Karpas-422 (cell line): ENCODE measurements around the gene IL31RA. TPM values are rescaled to one million over a fixed set of nuclear protein-coding genes. Genes with fewer than 3 reads are reported as not detected.

ENCODE experiments used
- DNase-seq: peaks from one replicate; pipeline ENCODE4 v3.0.0-alpha.2; 2015
- H2AFZ ChIP-seq: fragments of 200-600 bp; sonication (generic); 2 replicates; pipeline ENCODE4 v1.6.1; 2014; ENCODE audit warnings: antibody characterized with exemption, low read length, mixed read lengths
- H3K27ac ChIP-seq: fragments of 200-600 bp; sonication (generic); 2 replicates; pipeline ENCODE4 v1.5.1; 2014; ENCODE audit warnings: mild to moderate bottlenecking, low read length, moderate library complexity
- H3K27me3 ChIP-seq: fragments of 200-600 bp; sonication (generic); 2 replicates; pipeline ENCODE4 v1.6.1; 2014; ENCODE audit warnings: low read length, mixed read lengths
- H3K36me3 ChIP-seq: fragments of 200-600 bp; sonication (generic); 2 replicates; pipeline ENCODE4 v1.6.1; 2014; ENCODE audit warnings: low read length, mixed read lengths; ENCODE audit not compliant: insufficient read depth
- H3K4me1 ChIP-seq: fragments of 200-600 bp; sonication (generic); 2 replicates; pipeline ENCODE4 v1.6.1; 2014; ENCODE audit warnings: mild to moderate bottlenecking, low read length, mixed read lengths
- H3K4me2 ChIP-seq: fragments of 200-600 bp; sonication (generic); 2 replicates; pipeline ENCODE4 v1.6.1; 2014; ENCODE audit warnings: low read length, low read depth, mild to moderate bottlenecking; ENCODE audit not compliant: poor library complexity, severe bottlenecking
- H3K4me3 ChIP-seq: fragments of 200-600 bp; sonication (generic); 2 replicates; pipeline ENCODE4 v1.5.1; 2014; ENCODE audit warnings: mild to moderate bottlenecking, antibody characterized with exemption, low read length, mixed read lengths
- H3K79me2 ChIP-seq: fragments of 200-600 bp; sonication (generic); 2 replicates; pipeline ENCODE4 v1.6.1; 2014; ENCODE audit warnings: mild to moderate bottlenecking, low read length, mixed read lengths
- H3K9ac ChIP-seq: fragments of 200-600 bp; sonication (generic); 2 replicates; pipeline ENCODE4 v1.6.0; 2014; ENCODE audit warnings: low read length
- H3K9me2 ChIP-seq: fragments of 200-600 bp; sonication (generic), shearing (Covaris generic); replicated peaks from 2 replicates; pipeline ENCODE4 v1.6.0; 2014; ENCODE audit warnings: mild to moderate bottlenecking, low read length, moderate library complexity; ENCODE audit not compliant: insufficient read depth
- H3K9me3 ChIP-seq: fragments of 300-700, 200-600 bp; sonication (generic); 2 replicates; pipeline ENCODE4 v1.6.1; 2014; ENCODE audit warnings: low read length, mixed read lengths
- H4K20me1 ChIP-seq: fragments of 200-600 bp; sonication (generic); 2 replicates; pipeline ENCODE4 v1.6.1; 2014; ENCODE audit warnings: mild to moderate bottlenecking, antibody characterized with exemption, low read length, low read depth; ENCODE audit not compliant: insufficient read depth
- total RNA-seq: library from RNA; depleted of rRNA; stranded (reverse); fragments of >200 nt; shearing (Covaris generic); gene quantifications from 2 replicates; pipeline ENCODE4 v1.2.3, GENCODE V29; 2014; ENCODE audit warnings: low replicate concordance

Gene IL31RA
- total RNA-seq, 1 experiment from 2014 or later, result not detected

GRCh38 chr5:55829956-55830355, 21.2 kb upstream of the IL31RA start:
- no peaks in the 10 kb centered on the region for H3K79me2 ChIP-seq
- H3K9ac ChIP-seq, result no peak overlapping the region
- H3K9me2 ChIP-seq, result no peaks in the 10 kb centered on the region
- H3K4me3 ChIP-seq, result no peak overlapping the region
- H3K9me3 ChIP-seq, result no peaks in the 10 kb centered on the region
- no peaks in the 10 kb centered on the region for H3K27me3 ChIP-seq
- no peaks in the 10 kb centered on the region for H4K20me1 ChIP-seq
- no peak overlapping the region for H3K4me2 ChIP-seq
- H3K36me3 ChIP-seq, result no peaks in the 10 kb centered on the region
- H2AFZ ChIP-seq, result no peak overlapping the region
- DNase-seq, result no peak
- H3K27ac ChIP-seq, result no peak overlapping the region
- no peaks in the 10 kb centered on the region for H3K4me1 ChIP-seq

GRCh38 chr5:55832446-55832845, 18.7 kb upstream of the IL31RA start:
- 0 out of 2 replicates have a peak, but pooled peaks cover 3% of the 10 kb centered on the region for H3K27me3 ChIP-seq
- H3K27ac ChIP-seq, result no peak overlapping the region
- no peaks in the 10 kb centered on the region for H3K36me3 ChIP-seq
- no peaks in the 10 kb centered on the region for H4K20me1 ChIP-seq
- H3K79me2 ChIP-seq, result no peaks in the 10 kb centered on the region
- no peak overlapping the region for H3K4me2 ChIP-seq
- H3K9me3 ChIP-seq, result no peaks in the 10 kb centered on the region
- no peak for DNase-seq
- H3K9ac ChIP-seq, result no peak overlapping the region
- H3K4me1 ChIP-seq, result no peaks in the 10 kb centered on the region
- H3K4me3 ChIP-seq, result no peak overlapping the region
- H3K9me2 ChIP-seq, result no peaks in the 10 kb centered on the region
- no peak overlapping the region for H2AFZ ChIP-seq

GRCh38 chr5:55836191-55836590, 15.0 kb upstream of the IL31RA start:
- 0 out of 2 replicates have a peak, but pooled peaks cover 3% of the 10 kb centered on the region for H3K27me3 ChIP-seq
- H3K9me3 ChIP-seq, result no peaks in the 10 kb centered on the region
- no peaks in the 10 kb centered on the region for H3K36me3 ChIP-seq
- no peak overlapping the region for H3K4me3 ChIP-seq
- H3K27ac ChIP-seq, result no peak overlapping the region
- H2AFZ ChIP-seq, result no peak overlapping the region
- no peak for DNase-seq
- H3K4me2 ChIP-seq, result no peak overlapping the region
- no peak overlapping the region for H3K9ac ChIP-seq
- no peaks in the 10 kb centered on the region for H4K20me1 ChIP-seq
- H3K9me2 ChIP-seq, result no peaks in the 10 kb centered on the region
- no peaks in the 10 kb centered on the region for H3K4me1 ChIP-seq
- H3K79me2 ChIP-seq, result no peaks in the 10 kb centered on the region

- H3K9me2 ChIP-seq, result no peaks in the 10 kb centered on the region
- no peaks in the 10 kb centered on the region for H3K4me1 ChIP-seq
- H3K27me3 ChIP-seq, result no peaks in the 10 kb centered on the region
- H2AFZ ChIP-seq, result no peak overlapping the region
- H3K36me3 ChIP-seq, result no peaks in the 10 kb centered on the region
- no peak overlapping the region for H3K4me3 ChIP-seq
- H4K20me1 ChIP-seq, result no peaks in the 10 kb centered on the region
- H3K27ac ChIP-seq, result no peak overlapping the region
- no peak overlapping the region for H3K9ac ChIP-seq
- DNase-seq, result no peak
- no peaks in the 10 kb centered on the region for H3K9me3 ChIP-seq
- no peaks in the 10 kb centered on the region for H3K79me2 ChIP-seq
- no peak overlapping the region for H3K4me2 ChIP-seq
Observed at GRCh38 chr5:55841976-55842375, 9.2 kb upstream of the IL31RA start.

DNA sequence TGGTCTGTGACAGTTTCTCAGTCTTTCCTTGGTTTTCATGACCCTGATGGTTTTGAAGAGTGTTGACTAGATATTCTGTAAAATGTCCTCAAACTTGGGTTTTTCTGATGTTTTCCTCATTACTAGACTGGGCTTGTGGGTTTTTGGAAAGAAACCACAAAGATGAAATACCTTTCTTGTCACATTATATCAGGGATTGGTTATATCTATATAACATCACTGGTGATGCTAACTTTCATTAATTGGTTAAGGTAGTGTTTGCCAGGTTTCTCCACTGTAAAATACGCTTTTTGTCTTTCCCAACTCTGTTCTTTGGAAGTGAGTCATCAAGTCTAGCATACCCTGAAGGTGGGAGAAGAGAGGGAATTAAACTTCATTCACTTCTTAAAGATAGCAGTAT, 3.3 kb upstream of the IL31RA start:
- no peak overlapping the region for H2AFZ ChIP-seq

GRCh38 chr5:55848783-55849182, 2.4 kb upstream of the IL31RA start:
- Histone ChIP-seq H3K4me3 (no peak overlapping the region), H3K9ac (no peak overlapping the region), H3K27ac (no peak overlapping the region), H3K27me3 (no peaks in the 10 kb centered on the region), H2AFZ (no peak overlapping the region), H3K9me2 (no peaks in the 10 kb centered on the region), H4K20me1 (no peaks in the 10 kb centered on the region), H3K36me3 (no peaks in the 10 kb centered on the region), H3K4me2 (no peak overlapping the region), H3K4me1 (no peaks in the 10 kb centered on the region), H3K9me3 (no peaks in the 10 kb centered on the region), H3K79me2 (no peaks in the 10 kb centered on the region)
- peak; percentile 12 for DNase-seq

More for the DNA sequence above, 3.3 kb upstream of the IL31RA start:
- Histone ChIP-seq H3K36me3 (no peaks in the 10 kb centered on the region), H3K4me2 (no peak overlapping the region), H3K79me2 (no peaks in the 10 kb centered on the region), H3K27me3 (no peaks in the 10 kb centered on the region), H3K4me1 (no peaks in the 10 kb centered on the region), H3K9me3 (no peaks in the 10 kb centered on the region), H3K9me2 (no peaks in the 10 kb centered on the region), H3K4me3 (no peak overlapping the region), H3K9ac (no peak overlapping the region), H3K27ac (no peak overlapping the region), H4K20me1 (no peaks in the 10 kb centered on the region)
- DNase-seq, result no peak

GRCh38 chr5:55851675-55851979, 470 bp downstream of the IL31RA start:
- Histone ChIP-seq H3K9me2 (no peaks in the 10 kb centered on the region), H4K20me1 (no peaks in the 10 kb centered on the region), H3K4me3 (no peak overlapping the region), H3K9ac (no peak overlapping the region), H3K4me1 (no peaks in the 10 kb centered on the region), H3K9me3 (no peaks in the 10 kb centered on the region), H3K27me3 (no peaks in the 10 kb centered on the region), H2AFZ (no peak overlapping the region), H3K36me3 (no peaks in the 10 kb centered on the region), H3K4me2 (no peak overlapping the region), H3K79me2 (no peaks in the 10 kb centered on the region), H3K27ac (no peak overlapping the region)
- no peak for DNase-seq

DNA sequence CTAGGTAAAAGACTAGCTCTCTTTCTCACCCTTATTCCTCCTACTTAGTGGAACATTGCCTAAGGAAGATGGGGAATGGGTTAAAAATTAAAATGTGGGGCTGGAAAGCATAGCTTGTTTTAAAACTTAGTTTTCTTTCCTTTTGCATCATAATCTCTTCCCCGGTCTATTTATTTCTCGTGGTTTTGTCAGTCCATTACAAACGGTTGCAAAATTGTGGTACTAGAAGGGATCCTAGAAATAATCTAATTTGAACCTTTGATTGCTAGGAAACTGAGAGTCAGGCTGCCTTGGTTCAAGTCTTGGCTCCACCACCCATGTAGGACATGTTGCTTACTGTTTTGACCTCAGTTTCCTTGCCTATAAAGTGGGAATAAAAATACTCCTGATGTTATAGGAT, 1.3 kb downstream of the IL31RA start:
- Histone ChIP-seq H3K4me2 (no peak overlapping the region), H3K27me3 (no peaks in the 10 kb centered on the region), H3K9me2 (no peaks in the 10 kb centered on the region), H3K9ac (no peak overlapping the region), H3K4me1 (no peaks in the 10 kb centered on the region), H3K9me3 (no peaks in the 10 kb centered on the region), H3K27ac (no peak overlapping the region), H3K79me2 (no peaks in the 10 kb centered on the region), H4K20me1 (no peaks in the 10 kb centered on the region), H3K4me3 (no peak overlapping the region), H3K36me3 (no peaks in the 10 kb centered on the region), H2AFZ (no peak overlapping the region)
- DNase-seq, result no peak

GRCh38 chr5:55853041-55853670, 2.0 kb downstream of the IL31RA start:
- no peaks in the 10 kb centered on the region for H3K36me3 ChIP-seq
- no peaks in the 10 kb centered on the region for H3K9me2 ChIP-seq
- H3K27ac ChIP-seq, result no peak overlapping the region
- no peaks in the 10 kb centered on the region for H3K9me3 ChIP-seq
- H2AFZ ChIP-seq, result no peak overlapping the region
- H3K79me2 ChIP-seq, result no peaks in the 10 kb centered on the region
- no peak overlapping the region for H3K4me3 ChIP-seq
- DNase-seq, result no peak
- H3K4me1 ChIP-seq, result no peaks in the 10 kb centered on the region
- H3K9ac ChIP-seq, result no peak overlapping the region
- H4K20me1 ChIP-seq, result no peaks in the 10 kb centered on the region
- H3K27me3 ChIP-seq, result no peaks in the 10 kb centered on the region
- H3K4me2 ChIP-seq, result no peak overlapping the region
